ENCODE measurements around the gene TRIM8. TPM values are rescaled to one million over a fixed set of nuclear protein-coding genes. Genes with fewer than 3 reads are reported as not detected.

TRIM8 gene
- total and polyA plus RNA-seq, 2 donors (not counting 1 experiment from before 2014, with no cell fraction given): 44.9 to 74.4 TPM

GRCh38 chr10:102643336-102644065, 778 bp upstream of the TRIM8 start:
- WGBS (ENCODE audit: insufficient coverage): under 1% methylated on average over 55 of the region's 76 CpGs
- Mint-ChIP-seq H3K27ac (peak overlapping the region; percentile 96), H3K4me1 (peaks cover 37% of the 10 kb centered on the region), H3K4me3 (peak overlapping the region; percentile 93), H3K27me3 (no peaks in the 10 kb centered on the region), H3K9me3 (ENCODE audit: insufficient read depth) (no peaks in the 10 kb centered on the region)
- ATAC-seq (ENCODE audit: low read depth): no peak
- no peaks in the 10 kb centered on the region for H3K27me3 ChIP-seq (replicated peaks in 1 of 4; ENCODE audit: control extremely low read depth in 1 of 4, control insufficient read depth in 3 of 4, insufficient read depth in 4 of 4, low read length in 3 of 4)
- H3K79me2 ChIP-seq (ENCODE audit: control insufficient read depth, insufficient read depth, low read length): peaks cover 43% of the 10 kb centered on the region
- POLR2A ChIA-PET: interaction anchor here (0.7 to 4.0 kb wide), 10 partner anchors 11 to 825 kb away, joined by 3 to 49 read pairs (median 10); partner anchors contain the start of genes ACTR1A, ARL3, LDB1 and NFKB2
- peak; percentile 78 for DNase-seq
- CTCF ChIA-PET: interaction anchor here (1.8 to 3.8 kb wide), 4 partner anchors 17 to 140 kb away, joined by 7 to 50 read pairs (median 21); partner anchors contain the start of genes ARL3, SFXN2 and SUFU
- H4K20me1 ChIP-seq (ENCODE audit: control insufficient read depth, insufficient read depth, low read length, poor library complexity, severe bottlenecking): peaks cover 21% of the 10 kb centered on the region
- peak overlapping the region; percentile 78 for H2AFZ ChIP-seq (ENCODE audit: insufficient read depth, low read depth, low read length, poor library complexity, severe bottlenecking)
- peak overlapping the region; percentile 68 to 89 (median 77) for H3K4me3 ChIP-seq (ENCODE audit: control extremely low read depth in 1 of 5, extremely low read depth in 1 of 5, insufficient read depth in 1 of 5, low read depth in 2 of 5, low read length in 4 of 5)
- H3K9me3 ChIP-seq (ENCODE audit: control extremely low read depth in 1 of 3, control insufficient read depth in 2 of 3, insufficient read depth in 1 of 3, low read length in 2 of 3): no peaks in the 10 kb centered on the region
- peak overlapping the region; percentile 94 for H3K4me2 ChIP-seq (replicated peaks; ENCODE audit: low read depth, low read length, poor library complexity, severe bottlenecking)
- H3K4me1 ChIP-seq (ENCODE audit: control insufficient read depth in 2 of 2, insufficient read depth in 2 of 2, low read length in 2 of 2): peaks cover 25 to 34% of the 10 kb centered on the region in 2 donors
- peak overlapping the region; percentile 93 to 97 for H3K27ac ChIP-seq (ENCODE audit: low read length in 2 of 2)
- peak overlapping the region; percentile 83 for H3K9ac ChIP-seq (ENCODE audit: low read length)
- intact Hi-C loops (cut with micrococcal nuclease): loop anchor here (2.0 to 5.0 kb wide), 4 partner anchors 33 to 1731 kb away; partner anchors contain the start of genes HPS6 and SLF2
- no peaks in the 10 kb centered on the region for H3K36me3 ChIP-seq (replicated peaks in 1 of 2; ENCODE audit: control extremely low read depth in 1 of 2, control insufficient read depth in 1 of 2, extremely low read depth in 1 of 2, insufficient read depth in 2 of 2, low read length in 1 of 2)
- no peak for TF ChIP-seq EZH2 (IDR thresholded peaks at IDR 0.05; ENCODE audit: borderline replicate concordance, insufficient read depth, low read depth, low read length, poor library complexity, severe bottlenecking)
- TF ChIP-seq CTCF (IDR thresholded peaks at IDR 0.05): no peak
